ENCODE data around the gene GGA3.

DNA sequence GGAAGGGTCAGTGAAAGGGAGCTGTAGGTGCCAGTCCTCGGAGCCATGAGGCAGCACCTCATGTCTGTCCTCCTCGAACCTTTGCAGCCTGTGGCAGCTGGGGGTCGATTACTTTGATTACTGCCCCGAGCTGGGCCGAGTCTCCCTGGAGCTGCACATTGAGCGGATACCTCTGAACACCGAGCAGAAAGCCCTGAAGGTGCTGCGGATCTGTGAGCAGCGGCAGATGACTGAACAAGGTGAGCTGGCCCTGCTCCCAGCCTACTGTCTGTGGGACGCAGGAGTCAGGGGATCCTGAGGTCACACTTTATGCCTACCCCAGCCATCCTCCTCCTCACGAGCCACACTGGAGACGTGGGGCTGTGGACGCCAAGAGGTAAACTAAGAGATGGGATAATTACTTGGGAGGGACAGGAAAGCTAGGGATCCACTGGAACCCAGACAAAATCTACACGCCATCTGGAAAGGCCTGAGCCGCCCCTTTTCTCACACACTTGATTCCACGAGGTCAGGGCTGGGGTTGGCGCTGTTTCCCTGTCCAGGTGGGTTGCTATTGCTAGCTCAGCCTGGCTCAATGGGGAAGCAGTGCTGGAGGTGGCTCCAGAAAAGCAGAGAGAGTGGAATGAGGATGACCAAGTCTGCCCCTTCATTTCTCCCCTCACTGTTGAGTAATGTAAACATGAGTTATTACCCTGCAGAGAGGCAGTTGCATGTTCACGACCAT is 29.5 kb downstream of the GGA3 start:
- TF ChIP-seq EZH2 (IDR thresholded peaks at IDR 0.05) (no peak), JUND (IDR thresholded peaks at IDR 0.05) (no peak)
- TF ChIP-seq, protein P1, sequence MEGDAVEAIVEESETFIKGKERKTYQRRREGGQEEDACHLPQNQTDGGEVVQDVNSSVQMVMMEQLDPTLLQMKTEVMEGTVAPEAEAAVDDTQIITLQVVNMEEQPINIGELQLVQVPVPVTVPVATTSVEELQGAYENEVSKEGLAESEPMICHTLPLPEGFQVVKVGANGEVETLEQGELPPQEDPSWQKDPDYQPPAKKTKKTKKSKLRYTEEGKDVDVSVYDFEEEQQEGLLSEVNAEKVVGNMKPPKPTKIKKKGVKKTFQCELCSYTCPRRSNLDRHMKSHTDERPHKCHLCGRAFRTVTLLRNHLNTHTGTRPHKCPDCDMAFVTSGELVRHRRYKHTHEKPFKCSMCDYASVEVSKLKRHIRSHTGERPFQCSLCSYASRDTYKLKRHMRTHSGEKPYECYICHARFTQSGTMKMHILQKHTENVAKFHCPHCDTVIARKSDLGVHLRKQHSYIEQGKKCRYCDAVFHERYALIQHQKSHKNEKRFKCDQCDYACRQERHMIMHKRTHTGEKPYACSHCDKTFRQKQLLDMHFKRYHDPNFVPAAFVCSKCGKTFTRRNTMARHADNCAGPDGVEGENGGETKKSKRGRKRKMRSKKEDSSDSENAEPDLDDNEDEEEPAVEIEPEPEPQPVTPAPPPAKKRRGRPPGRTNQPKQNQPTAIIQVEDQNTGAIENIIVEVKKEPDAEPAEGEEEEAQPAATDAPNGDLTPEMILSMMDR (IDR thresholded peaks at IDR 0.05 in 2 of 3, conservative IDR thresholded peaks at IDR 0.05 in 1 of 3; ENCODE audit: borderline replicate concordance in 1 of 3, insufficient read depth in 1 of 3, low read depth in 2 of 3, low read length in 2 of 3): no peak
